Thymus (tissue), 11 donors: Measurements from ENCODE around the gene TPO. TPM values are rescaled to one million over a fixed set of nuclear protein-coding genes. Genes with fewer than 3 reads are reported as not detected.

Source experiments
- DNase-seq, 9 donors: peaks; one replicate each; pipeline ENCODE4 v3.0.0-alpha.2; 2013; ENCODE audit warnings: low spot score in 9 of 9, low read depth in 6 of 9, missing footprints in 1 of 9
- H3K27ac ChIP-seq, 2 donors: one replicate each; pipeline ENCODE4 v1.5.1; 2013; ENCODE audit warnings: control low read depth in 1 of 2, low read depth in 1 of 2, low read length in 1 of 2, mild to moderate bottlenecking in 1 of 2, moderate library complexity in 1 of 2
- H3K27me3 ChIP-seq, 2 donors: one replicate each; pipeline ENCODE4 v1.5.1; 2013; ENCODE audit warnings: low read length in 1 of 2; ENCODE audit not compliant: control insufficient read depth in 2 of 2, insufficient read depth in 1 of 2
- H3K36me3 ChIP-seq, 2 donors: one replicate each; pipeline ENCODE4 v1.5.1; 2013; ENCODE audit warnings: low read length in 1 of 2, mild to moderate bottlenecking in 1 of 2, moderate library complexity in 1 of 2; ENCODE audit not compliant: control insufficient read depth in 2 of 2, insufficient read depth in 2 of 2
- H3K4me1 ChIP-seq, 2 donors: one replicate each; pipeline ENCODE4 v1.5.1; 2013; ENCODE audit warnings: low read length in 2 of 2; ENCODE audit not compliant: control insufficient read depth in 2 of 2, insufficient read depth in 2 of 2
- H3K4me3 ChIP-seq, 2 donors: one replicate each; pipeline ENCODE4 v1.5.1; 2013; ENCODE audit warnings: low read length in 2 of 2, control low read depth in 1 of 2, mild to moderate bottlenecking in 1 of 2
- H3K9me3 ChIP-seq, 2 donors: one replicate each; pipeline ENCODE4 v1.5.1; 2013; ENCODE audit warnings: low read length in 1 of 2, mild to moderate bottlenecking in 1 of 2; ENCODE audit not compliant: control insufficient read depth in 2 of 2, insufficient read depth in 1 of 2
- WGBS: extraction: QIAGEN DNeasy Blood & Tissue Kit; methylation state at CpG from one replicate; pipeline ENCODE4 v1.1.7; 2013; 5-methylcytosine and 5-hydroxymethylcytosine counted together
- polyA plus RNA-seq: library from polyadenylated mRNA; stranded (reverse); fragments of 200-250 nt; gene quantifications from one replicate; pipeline ENCODE4 v1.2.3, GENCODE V29; 2013
- total RNA-seq: library from RNA; stranded (reverse); fragments of 120-200 nt; gene quantifications from one replicate; pipeline ENCODE4 v1.2.4, GENCODE V29; 2013
- donor health status: healthy.

The TPO gene
- total and polyA plus RNA-seq, 2 donors = 0.05 to 2.0 TPM

GRCh38 chr2:1528273-1529064 is 115.2 kb downstream of the TPO start:
- Histone ChIP-seq H3K9me3 (peaks cover 0 to 14% of the 10 kb centered on the region in 2 donors), H3K27ac (no peak overlapping the region), H3K4me1 (no peaks in the 10 kb centered on the region), H3K36me3 (no peaks in the 10 kb centered on the region), H3K27me3 (peaks cover 0 to 2% of the 10 kb centered on the region in 2 donors), H3K4me3 (no peak overlapping the region)
- 87% methylated on average over 6 of the region's 6 CpGs for WGBS
- DNase-seq = no peak

GRCh38 chr2:1538663-1539062 is 125.4 kb downstream of the TPO start:
- H3K4me3 ChIP-seq = no peak overlapping the region
- H3K27ac ChIP-seq = no peak overlapping the region
- no peaks in the 10 kb centered on the region for H3K36me3 ChIP-seq
- peaks cover 0 to 5% of the 10 kb centered on the region in 2 donors for H3K9me3 ChIP-seq
- H3K27me3 ChIP-seq = no peaks in the 10 kb centered on the region
- 45% methylated on average over 10 of the region's 10 CpGs for WGBS
- DNase-seq = peak in 5 of 9 donors; percentile 34 to 74 (median 48)
- peaks cover 0 to 9% of the 10 kb centered on the region in 2 donors for H3K4me1 ChIP-seq

- Histone ChIP-seq H3K4me1 (peaks cover 0 to 9% of the 10 kb centered on the region in 2 donors), H3K36me3 (no peaks in the 10 kb centered on the region), H3K27me3 (no peaks in the 10 kb centered on the region), H3K9me3 (peaks cover 0 to 3% of the 10 kb centered on the region in 2 donors), H3K4me3 (no peak overlapping the region), H3K27ac (no peak overlapping the region)
- 98% methylated on average over 19 of the region's 19 CpGs for WGBS
- no peak for DNase-seq
Observed at GRCh38 chr2:1539441-1539840, 126.2 kb downstream of the TPO start.

GRCh38 chr2:1539973-1540372 is 126.7 kb downstream of the TPO start:
- H3K4me3 ChIP-seq = no peak overlapping the region
- 92% methylated on average over 13 of the region's 13 CpGs for WGBS
- H3K27me3 ChIP-seq = no peaks in the 10 kb centered on the region
- no peaks in the 10 kb centered on the region for H3K9me3 ChIP-seq
- DNase-seq = no peak
- no peaks in the 10 kb centered on the region for H3K36me3 ChIP-seq
- no peak overlapping the region for H3K27ac ChIP-seq
- H3K4me1 ChIP-seq = peaks cover 0 to 9% of the 10 kb centered on the region in 2 donors

- Histone ChIP-seq H3K36me3 (no peaks in the 10 kb centered on the region), H3K4me1 (peaks cover 0 to 9% of the 10 kb centered on the region in 2 donors), H3K27me3 (no peaks in the 10 kb centered on the region), H3K9me3 (no peaks in the 10 kb centered on the region), H3K27ac (no peak overlapping the region), H3K4me3 (no peak overlapping the region)
- no peak for DNase-seq
- WGBS = 96% methylated on average over 25 of the region's 25 CpGs
Observed at GRCh38 chr2:1540481-1540880, 127.2 kb downstream of the TPO start.

- DNase-seq = no peak
- peaks cover 0 to 14% of the 10 kb centered on the region in 2 donors for H3K4me1 ChIP-seq
Observed at GRCh38 chr2:1541040-1541439, 127.8 kb downstream of the TPO start.

GRCh38 chr2:1541819-1542475 is 128.7 kb downstream of the TPO start:
- no peak for DNase-seq
- Histone ChIP-seq H3K4me3 (no peak overlapping the region), H3K9me3 (no peaks in the 10 kb centered on the region), H3K4me1 (peaks cover 0 to 14% of the 10 kb centered on the region in 2 donors), H3K27me3 (no peaks in the 10 kb centered on the region), H3K27ac (no peak overlapping the region), H3K36me3 (no peaks in the 10 kb centered on the region)
- WGBS = 92% methylated on average over 16 of the region's 16 CpGs

More at GRCh38 chr2:1541040-1541439, 127.8 kb downstream of the TPO start:
- Histone ChIP-seq H3K36me3 (no peaks in the 10 kb centered on the region), H3K27me3 (no peaks in the 10 kb centered on the region), H3K9me3 (no peaks in the 10 kb centered on the region), H3K27ac (no peak overlapping the region), H3K4me3 (no peak overlapping the region)
- WGBS = 97% methylated on average over 6 of the region's 6 CpGs

- H3K4me1 ChIP-seq = peaks cover 0 to 14% of the 10 kb centered on the region in 2 donors
- no peak for DNase-seq
- H3K4me3 ChIP-seq = no peak overlapping the region
- H3K27me3 ChIP-seq = no peaks in the 10 kb centered on the region
- WGBS = 96% methylated on average over 11 of the region's 11 CpGs
- H3K36me3 ChIP-seq = no peaks in the 10 kb centered on the region
- no peaks in the 10 kb centered on the region for H3K9me3 ChIP-seq
- H3K27ac ChIP-seq = no peak overlapping the region
Observed at GRCh38 chr2:1542971-1543370, 129.7 kb downstream of the TPO start.

GRCh38 chr2:1543776-1544477 is 130.7 kb downstream of the TPO start:
- H3K27ac ChIP-seq = no peak overlapping the region

More at GRCh38 chr2:1543776-1544477, 130.7 kb downstream of the TPO start:
- Histone ChIP-seq H3K9me3 (no peaks in the 10 kb centered on the region), H3K4me1 (peaks cover 0 to 9% of the 10 kb centered on the region in 2 donors), H3K4me3 (no peak overlapping the region), H3K36me3 (no peaks in the 10 kb centered on the region), H3K27me3 (no peaks in the 10 kb centered on the region)
- DNase-seq = no peak
- 97% methylated on average over 14 of the region's 14 CpGs for WGBS
